ENCODE measurements around the gene APBB3.

APBB3 gene

GRCh38 chr5:140560227-140560626 is 4.2 kb downstream of the APBB3 start:
- no peak overlapping the region for H2AFZ ChIP-seq (ENCODE audit: low read depth, low read length, severe bottlenecking)
- TF ChIP-seq CTCF (IDR thresholded peaks at IDR 0.05; ENCODE audit: insufficient read depth, low read length, poor library complexity, severe bottlenecking) (no peak), EZH2phosphoT487 (conservative IDR thresholded peaks at IDR 0.05; ENCODE audit: low read length) (no peak)
- H3K27me3 ChIP-seq (ENCODE audit: low read length), result no peaks in the 10 kb centered on the region
- no peaks in the 10 kb centered on the region for H3K36me3 ChIP-seq (ENCODE audit: low read length)
- no peaks in the 10 kb centered on the region for H4K20me1 ChIP-seq (ENCODE audit: low read depth, low read length)
- H3K9me2 ChIP-seq (replicated peaks; ENCODE audit: insufficient read depth, low read length), result no peaks in the 10 kb centered on the region
- no peaks in the 10 kb centered on the region for H3K9me3 ChIP-seq (ENCODE audit: insufficient read depth, low read length)
- no peaks in the 10 kb centered on the region for H3F3A ChIP-seq (ENCODE audit: insufficient read depth)
- no peak overlapping the region for H3K27ac ChIP-seq (ENCODE audit: low read depth, low read length)
- H3K4me3 ChIP-seq (ENCODE audit: insufficient read depth, low read length, poor library complexity, severe bottlenecking), result no peak overlapping the region
- peaks cover 23% of the 10 kb centered on the region for H3K79me2 ChIP-seq (ENCODE audit: insufficient read depth, low read length)
- H3K4me2 ChIP-seq (ENCODE audit: low read depth, low read length, poor library complexity, severe bottlenecking), result no peak overlapping the region
- no peak overlapping the region for H3K9ac ChIP-seq (ENCODE audit: low read length)

- no peaks in the 10 kb centered on the region for H3K27me3 ChIP-seq (ENCODE audit: low read length)
- no peaks in the 10 kb centered on the region for H3K36me3 ChIP-seq (ENCODE audit: low read length)
- no peaks in the 10 kb centered on the region for H4K20me1 ChIP-seq (ENCODE audit: low read depth, low read length)
- H3K4me3 ChIP-seq (ENCODE audit: insufficient read depth, low read length, poor library complexity, severe bottlenecking), result no peak overlapping the region
- H3K4me2 ChIP-seq (ENCODE audit: low read depth, low read length, poor library complexity, severe bottlenecking), result no peak overlapping the region
- TF ChIP-seq EZH2phosphoT487 (conservative IDR thresholded peaks at IDR 0.05; ENCODE audit: low read length) (no peak), CTCF (IDR thresholded peaks at IDR 0.05; ENCODE audit: insufficient read depth, low read length, poor library complexity, severe bottlenecking) (no peak)
- H3K27ac ChIP-seq (ENCODE audit: low read depth, low read length), result no peak overlapping the region
- H3F3A ChIP-seq (ENCODE audit: insufficient read depth), result no peaks in the 10 kb centered on the region
- H2AFZ ChIP-seq (ENCODE audit: low read depth, low read length, severe bottlenecking), result no peak overlapping the region
- H3K9me3 ChIP-seq (ENCODE audit: insufficient read depth, low read length), result no peaks in the 10 kb centered on the region
- H3K79me2 ChIP-seq (ENCODE audit: insufficient read depth, low read length), result peaks cover 36% of the 10 kb centered on the region
- no peaks in the 10 kb centered on the region for H3K9me2 ChIP-seq (replicated peaks; ENCODE audit: insufficient read depth, low read length)
- H3K9ac ChIP-seq (ENCODE audit: low read length), result no peak overlapping the region
These were observed 5.9 kb downstream of the APBB3 start for GRCh38 chr5:140558542-140558941.

- H4K20me1 ChIP-seq (ENCODE audit: low read depth, low read length), result no peaks in the 10 kb centered on the region
- peaks cover 42% of the 10 kb centered on the region for H3K79me2 ChIP-seq (ENCODE audit: insufficient read depth, low read length)
- H3K4me2 ChIP-seq (ENCODE audit: low read depth, low read length, poor library complexity, severe bottlenecking), result peak overlapping the region; percentile 88
- no peaks in the 10 kb centered on the region for H3K9me2 ChIP-seq (replicated peaks; ENCODE audit: insufficient read depth, low read length)
- H3K36me3 ChIP-seq (ENCODE audit: low read length), result no peaks in the 10 kb centered on the region
- peak overlapping the region; percentile 70 for H3K27ac ChIP-seq (ENCODE audit: low read depth, low read length)
- H3F3A ChIP-seq (ENCODE audit: insufficient read depth), result no peaks in the 10 kb centered on the region
- H3K27me3 ChIP-seq (ENCODE audit: low read length), result no peaks in the 10 kb centered on the region
- H3K9me3 ChIP-seq (ENCODE audit: insufficient read depth, low read length), result no peaks in the 10 kb centered on the region
- H3K4me3 ChIP-seq (ENCODE audit: insufficient read depth, low read length, poor library complexity, severe bottlenecking), result peak overlapping the region; percentile 97
- H3K9ac ChIP-seq (ENCODE audit: low read length), result peak overlapping the region; percentile 94
- H2AFZ ChIP-seq (ENCODE audit: low read depth, low read length, severe bottlenecking), result no peak overlapping the region
- TF ChIP-seq CTCF (IDR thresholded peaks at IDR 0.05; ENCODE audit: insufficient read depth, low read length, poor library complexity, severe bottlenecking), result no peak
- no peak for TF ChIP-seq EZH2phosphoT487 (conservative IDR thresholded peaks at IDR 0.05; ENCODE audit: low read length)
These were observed 6.4 kb downstream of the APBB3 start for GRCh38 chr5:140557965-140558364.
